GM21576 (cell line): ENCODE results near the gene TPBGL.
A peak's percentile ranks its signal among the peaks of the same experiment; 100 is the strongest.

Experiments used
- ATAC-seq: cut with Tn5 transposase; IDR thresholded peaks from one replicate; pipeline ENCODE4 v1.9.1; 2021; ENCODE audit warnings: mild to moderate bottlenecking, moderate library complexity; ENCODE audit not compliant: unreplicated experiment

TPBGL gene

GRCh38 chr11:75208446-75208845, 32.1 kb upstream of the TPBGL start:
- no peak for ATAC-seq

- no peak for ATAC-seq
Measured at GRCh38 chr11:75212411-75212810, 28.2 kb upstream of the TPBGL start.

GRCh38 chr11:75214411-75214821, 26.2 kb upstream of the TPBGL start:
- no peak for ATAC-seq

- no peak for ATAC-seq
Measured at GRCh38 chr11:75214843-75215242, 25.7 kb upstream of the TPBGL start.

- no peak for ATAC-seq
Measured at GRCh38 chr11:75219869-75220268, 20.7 kb upstream of the TPBGL start.

GRCh38 chr11:75223954-75224643, 16.5 kb upstream of the TPBGL start:
- ATAC-seq = no peak

GRCh38 chr11:75225794-75226193, 14.8 kb upstream of the TPBGL start:
- ATAC-seq = no peak

- no peak for ATAC-seq
Measured at GRCh38 chr11:75229466-75229865, 11.1 kb upstream of the TPBGL start.

- no peak for ATAC-seq
Measured at GRCh38 chr11:75230621-75231020, 10.0 kb upstream of the TPBGL start.

- no peak for ATAC-seq
Measured at GRCh38 chr11:75233754-75234172, 6.8 kb upstream of the TPBGL start.

- no peak for ATAC-seq
Measured at GRCh38 chr11:75236062-75236461, 4.5 kb upstream of the TPBGL start.

- ATAC-seq = no peak
Measured at GRCh38 chr11:75237050-75237449, 3.5 kb upstream of the TPBGL start.

GRCh38 chr11:75238595-75239440, 1.8 kb upstream of the TPBGL start:
- ATAC-seq = no peak

- no peak for ATAC-seq
Measured at GRCh38 chr11:75239531-75240290, 863 bp upstream of the TPBGL start.

- ATAC-seq = peak; percentile 80
Measured at GRCh38 chr11:75241036-75241905, 697 bp downstream of the TPBGL start.

GRCh38 chr11:75241906-75242644, 1.5 kb downstream of the TPBGL start:
- ATAC-seq = no peak

- no peak for ATAC-seq
Measured at GRCh38 chr11:75242722-75243600, 2.4 kb downstream of the TPBGL start.

GRCh38 chr11:75244052-75244814, 3.7 kb downstream of the TPBGL start:
- ATAC-seq = no peak
